SJCRH30 (cell line): ENCODE measurements around the gene DNAJA4. TPM values are rescaled to one million over a fixed set of nuclear protein-coding genes. Genes with fewer than 3 reads are reported as not detected.

ENCODE experiments used
- DNase-seq, 2 experiments: peaks; one replicate each; pipeline ENCODE4 v3.0.0-alpha.2; 2015 to 2020
- H3K27ac ChIP-seq: fragments of 250-450 bp; sonication (Bioruptor Pico); 2 replicates; pipeline ENCODE4 v1.5.1; 2020; ENCODE audit warnings: mild to moderate bottlenecking, moderate library complexity
- H3K27me3 ChIP-seq: fragments of 250-450 bp; sonication (Bioruptor Pico); 2 replicates; pipeline ENCODE4 v1.5.1; 2020; ENCODE audit warnings: mild to moderate bottlenecking, moderate library complexity
- H3K36me3 ChIP-seq: fragments of 250-450 bp; sonication (Bioruptor Pico); 2 replicates; pipeline ENCODE4 v1.5.1; 2020; ENCODE audit warnings: mild to moderate bottlenecking, moderate library complexity
- H3K4me1 ChIP-seq: fragments of 250-450 bp; sonication (Bioruptor Pico); 2 replicates; pipeline ENCODE4 v1.5.1; 2020; ENCODE audit warnings: mild to moderate bottlenecking, moderate library complexity
- H3K4me3 ChIP-seq: fragments of 250-450 bp; sonication (Bioruptor Pico); 2 replicates; pipeline ENCODE4 v1.5.1; 2020; ENCODE audit warnings: mild to moderate bottlenecking, moderate library complexity
- H3K9me3 ChIP-seq: fragments of 250-450 bp; sonication (Bioruptor Pico); replicated peaks from 2 replicates; pipeline ENCODE4 v1.5.1; 2020; ENCODE audit warnings: mild to moderate bottlenecking, moderate library complexity
- total RNA-seq: library from RNA; depleted of rRNA; stranded (reverse); fragments of >200 nt; shearing (Covaris generic); gene quantifications from 2 replicates; pipeline ENCODE4 v1.2.3, GENCODE V29; 2014; rRNA removed

Gene DNAJA4
- total RNA-seq, 1 experiment from 2014 or later, result not detected

DNA sequence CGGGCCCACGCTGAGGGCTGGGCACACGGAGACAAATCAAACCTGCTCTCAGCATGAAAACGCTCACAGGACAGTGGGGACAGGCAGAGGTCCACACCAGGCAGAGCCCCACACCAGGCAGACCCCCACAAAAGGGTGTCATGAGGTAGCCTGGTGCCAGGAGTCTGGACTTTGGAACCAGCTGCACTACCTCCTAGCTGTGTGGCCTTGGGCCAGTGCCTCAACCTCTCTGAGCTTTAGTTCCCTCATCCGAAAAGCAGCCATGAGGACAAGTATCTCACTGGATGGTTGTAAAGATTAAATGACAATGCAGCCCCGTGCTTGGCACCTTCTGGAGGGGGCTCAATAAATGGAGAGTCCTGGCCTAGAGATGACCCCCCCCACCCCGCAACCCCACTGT is 59.3 kb downstream of the DNAJA4 start:
- Histone ChIP-seq H3K36me3 (no peaks in the 10 kb centered on the region), H3K27ac (no peak overlapping the region), H3K4me3 (no peak overlapping the region)

DNA sequence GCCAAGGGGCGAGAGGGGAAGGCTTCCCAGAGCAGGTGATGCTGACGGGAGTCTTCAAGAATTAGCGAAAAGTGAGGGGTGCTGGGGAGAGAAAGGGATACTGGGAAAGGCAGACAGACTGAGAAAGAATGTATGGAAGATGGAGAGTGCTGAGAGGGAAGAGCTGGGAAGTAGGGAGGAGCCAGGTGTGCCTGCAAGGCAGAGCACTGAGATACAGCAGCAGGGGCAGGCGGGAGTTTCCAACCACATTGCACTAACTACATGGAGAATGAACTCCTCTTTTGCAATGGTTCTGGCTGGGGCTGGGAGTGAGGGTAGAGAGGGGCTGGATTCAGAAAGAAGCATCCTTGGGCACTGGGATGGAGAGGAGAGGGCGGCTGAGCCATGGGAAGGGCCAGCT is 59.8 kb downstream of the DNAJA4 start:
- H3K27ac ChIP-seq, result no peak overlapping the region
- H3K27me3 ChIP-seq, result no peaks in the 10 kb centered on the region
- H3K9me3 ChIP-seq, result no peaks in the 10 kb centered on the region
- no peaks in the 10 kb centered on the region for H3K36me3 ChIP-seq
- peaks cover 18% of the 10 kb centered on the region for H3K4me1 ChIP-seq
- no peak overlapping the region for H3K4me3 ChIP-seq
- no peak for DNase-seq

More for the DNA sequence above, 59.3 kb downstream of the DNAJA4 start:
- H3K4me1 ChIP-seq, result peaks cover 18% of the 10 kb centered on the region
- DNase-seq, result no peak
- H3K9me3 ChIP-seq, result no peaks in the 10 kb centered on the region
- no peaks in the 10 kb centered on the region for H3K27me3 ChIP-seq

DNA sequence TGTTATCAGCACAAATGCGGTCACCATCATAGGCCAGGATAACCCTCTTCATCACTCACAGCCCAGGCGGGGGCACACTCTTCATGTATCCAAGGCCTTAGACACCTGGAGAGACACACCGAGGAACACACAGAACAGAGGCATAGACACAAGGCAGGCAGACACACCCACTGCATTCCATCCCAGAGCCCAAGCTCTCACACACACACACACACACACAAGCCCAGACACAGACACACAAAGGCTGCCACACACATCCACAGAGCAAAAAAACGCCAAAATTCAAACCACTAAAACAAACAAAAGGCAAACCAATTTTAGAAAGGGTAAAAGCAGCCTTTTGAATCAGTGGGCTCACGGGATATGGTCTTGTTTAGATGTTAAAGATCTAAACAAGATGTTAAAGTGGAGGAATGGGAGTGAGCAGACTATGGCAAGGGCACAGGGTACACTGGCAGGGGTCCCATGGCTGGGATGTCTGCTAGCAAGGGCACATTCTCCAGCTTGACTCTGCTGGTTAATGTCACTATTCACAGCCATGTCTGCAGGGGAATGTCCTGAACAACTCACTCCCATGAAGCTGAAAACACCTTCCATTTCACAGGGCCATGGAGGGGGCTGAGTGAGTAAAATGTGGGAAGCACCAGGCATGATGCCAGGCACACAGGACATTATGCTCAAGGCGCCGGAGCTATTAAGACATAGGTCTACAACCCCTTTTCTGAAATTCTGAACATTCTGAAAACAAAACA is 60.9 kb downstream of the DNAJA4 start:
- Histone ChIP-seq H3K27ac (no peak overlapping the region), H3K36me3 (no peaks in the 10 kb centered on the region), H3K27me3 (no peaks in the 10 kb centered on the region), H3K9me3 (no peaks in the 10 kb centered on the region), H3K4me1 (peaks cover 18% of the 10 kb centered on the region), H3K4me3 (no peak overlapping the region)
- no peak for DNase-seq

DNA sequence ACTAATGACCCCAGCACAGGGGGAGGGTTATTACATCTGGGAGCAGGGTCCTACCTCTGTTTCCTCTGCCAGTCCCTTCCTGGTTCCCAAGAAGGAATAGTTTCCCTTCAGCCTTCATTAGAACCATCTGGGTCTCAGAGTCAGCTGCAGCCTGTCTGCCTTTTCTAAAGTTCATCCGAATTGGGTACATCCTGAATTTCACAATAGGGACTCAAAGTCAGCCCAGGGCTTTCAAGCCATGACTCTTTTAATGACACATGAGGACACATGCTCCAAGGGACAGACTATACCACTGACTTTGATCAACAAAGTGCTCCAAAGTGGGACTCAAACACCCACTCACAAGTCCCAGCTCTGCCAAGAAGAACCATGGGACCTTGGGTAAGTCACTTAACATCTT is 63.1 kb downstream of the DNAJA4 start:
- H3K27me3 ChIP-seq, result no peaks in the 10 kb centered on the region
- H3K4me1 ChIP-seq, result peaks cover 9% of the 10 kb centered on the region
- no peaks in the 10 kb centered on the region for H3K36me3 ChIP-seq
- no peak overlapping the region for H3K27ac ChIP-seq
- no peak for DNase-seq
- H3K9me3 ChIP-seq, result no peaks in the 10 kb centered on the region
- no peak overlapping the region for H3K4me3 ChIP-seq

DNA sequence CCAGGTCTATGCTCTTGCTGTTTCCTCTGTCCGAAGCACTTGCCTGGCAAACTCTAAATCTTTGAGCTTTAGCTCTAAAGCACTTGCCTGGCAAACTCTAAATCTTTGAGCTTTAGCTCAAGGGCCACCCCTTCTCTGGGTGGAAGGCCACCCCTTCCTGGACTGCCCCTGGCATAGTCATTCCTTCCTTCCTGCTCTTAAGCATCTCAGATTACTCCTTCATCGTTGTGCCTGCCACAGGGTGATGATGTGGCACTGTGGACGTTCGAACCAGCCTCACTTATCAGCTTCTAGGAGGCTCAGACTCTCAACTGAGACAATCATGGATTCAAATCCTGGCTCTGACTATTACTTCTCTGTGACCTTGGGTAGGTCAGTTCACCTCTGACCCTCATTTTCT is 65.3 kb downstream of the DNAJA4 start:
- Histone ChIP-seq H3K9me3 (no peaks in the 10 kb centered on the region), H3K36me3 (no peaks in the 10 kb centered on the region), H3K27me3 (no peaks in the 10 kb centered on the region), H3K4me1 (no peaks in the 10 kb centered on the region), H3K27ac (no peak overlapping the region), H3K4me3 (no peak overlapping the region)
- DNase-seq, result no peak

Other genes with a start within 250 kb of the DNAJA4 start
- gene TBC1D2B, start 186.9 kb upstream of the DNAJA4 start, total RNA-seq, result 50.7 and 58.2 TPM in 2 replicates
- 0.08 and 0.36 TPM in 2 replicates for gene SH2D7, start 172.0 kb upstream of the DNAJA4 start, total RNA-seq
- gene CIB2, start 133.1 kb upstream of the DNAJA4 start, total RNA-seq, result 0.59 and 2.8 TPM in 2 replicates
- gene IDH3A, start 115.2 kb upstream of the DNAJA4 start, total RNA-seq, result 66.1 and 68.4 TPM in 2 replicates
- gene ACSBG1, start 30.0 kb upstream of the DNAJA4 start, total RNA-seq, result 0.08 and 0.63 TPM in 2 replicates
- gene SKIC8, start 35.0 kb downstream of the DNAJA4 start, total RNA-seq, result 60.5 and 69.8 TPM in 2 replicates
- gene CRABP1, start 75.8 kb downstream of the DNAJA4 start, total RNA-seq, result not detected in 2 replicates
- gene IREB2, start 173.7 kb downstream of the DNAJA4 start, total RNA-seq, result 37.7 and 44.8 TPM in 2 replicates
- 8.9 and 11.4 TPM in 2 replicates for gene HYKK, start 243.0 kb downstream of the DNAJA4 start, total RNA-seq